GM13977 (cell line): Measurements from ENCODE around the gene RAI14.

Experiments
- DNase-seq: peaks from one replicate; pipeline ENCODE4 v3.0.0; 2012; ENCODE audit warnings: low spot score
- CTCF ChIP-seq: IDR thresholded peaks from 2 replicates; pipeline ENCODE4 v1.5.1; 2012; ENCODE audit warnings: mild to moderate bottlenecking, control low read depth; ENCODE audit not compliant: insufficient read depth; ENCODE audit errors: extremely low read depth, missing control alignments
- in situ Hi-C: fragments of 300-500 bp; cut with MboI; formaldehyde crosslinking; loops from one replicate; pipeline ENCODE4 v1.12.0; 2022; ENCODE audit warnings: low sequenced_read_pairs, low pct_unique_long_range_greater_than_20kb, mixed read lengths, inconsistent platforms; ENCODE audit not compliant: unreplicated experiment

The RAI14 gene

DNA sequence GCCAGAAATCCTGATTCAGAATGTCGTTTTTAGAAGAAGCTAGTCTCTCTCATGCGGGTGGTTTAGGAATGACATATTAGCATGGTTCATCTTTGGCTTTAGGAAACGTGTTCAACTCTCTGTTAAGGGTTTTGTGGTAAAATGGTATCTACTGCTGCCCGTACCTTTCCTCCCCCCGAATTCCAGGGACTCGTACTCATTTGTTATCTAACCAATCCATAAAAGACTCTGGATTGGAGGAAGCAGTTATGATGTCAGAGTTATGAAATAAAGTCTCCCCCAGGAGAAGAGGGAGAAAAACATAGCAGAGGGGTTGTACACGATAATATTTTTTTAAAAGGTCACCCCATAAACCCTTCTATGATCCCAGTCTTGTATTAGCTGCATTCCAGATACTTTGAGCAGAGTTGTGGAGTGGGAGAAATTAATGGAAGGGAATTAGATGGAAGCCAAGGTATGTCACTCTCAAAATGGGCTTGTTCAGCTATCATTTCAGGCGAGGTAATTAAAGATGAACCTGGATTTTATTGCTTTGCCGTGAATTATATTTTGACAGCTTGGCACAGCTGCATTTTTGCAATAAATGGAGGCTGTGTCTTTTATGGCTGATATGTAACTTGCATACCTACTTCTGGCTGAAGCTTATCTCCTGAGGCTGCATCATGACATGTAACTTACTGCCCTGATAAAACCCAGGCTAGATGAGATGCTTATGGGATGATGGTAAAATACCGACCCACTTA is 31.3 kb downstream of the RAI14 start:
- TF ChIP-seq CTCF, result no peak
- in situ Hi-C loops, result no loop called here
- DNase-seq, result no peak

DNA sequence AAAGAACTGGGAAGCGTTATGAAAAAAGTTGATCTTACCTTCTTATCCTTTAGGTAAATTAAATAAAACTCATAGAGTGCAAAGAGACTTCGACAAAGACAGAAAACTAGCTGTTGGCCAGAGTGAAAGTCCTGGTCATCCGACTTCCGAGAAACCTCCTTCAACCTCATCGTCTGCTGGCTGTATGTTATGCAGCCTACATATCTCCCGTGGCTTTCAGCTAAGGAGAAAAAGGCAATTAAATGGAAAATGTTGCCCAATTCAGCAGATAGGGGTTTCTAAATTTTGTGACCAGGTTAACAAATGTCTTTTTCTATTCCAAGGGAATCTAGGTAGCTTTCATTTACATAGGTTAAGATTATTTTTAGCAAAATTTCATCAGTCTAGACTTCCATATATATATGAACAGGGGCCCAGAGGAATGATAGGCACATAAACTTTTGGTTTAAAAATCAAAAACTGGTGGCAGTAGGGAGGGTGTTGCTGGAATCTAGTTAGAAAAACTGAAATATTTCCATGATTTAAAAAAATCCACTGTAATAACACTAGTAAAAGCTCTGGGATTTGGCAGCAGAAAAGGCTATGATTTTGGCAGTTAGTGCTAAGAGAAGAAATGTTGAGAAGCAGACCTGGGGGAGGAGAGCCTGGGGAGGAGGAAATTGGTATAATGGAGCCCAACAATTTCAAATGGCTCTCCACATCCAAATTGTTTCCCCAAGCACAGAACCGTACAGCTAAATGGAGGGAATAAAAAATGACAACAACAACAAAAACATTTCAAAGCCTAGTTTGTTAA is 32.1 kb downstream of the RAI14 start:
- no peak for DNase-seq
- no peak for TF ChIP-seq CTCF
- in situ Hi-C loops, result no loop called here

DNA sequence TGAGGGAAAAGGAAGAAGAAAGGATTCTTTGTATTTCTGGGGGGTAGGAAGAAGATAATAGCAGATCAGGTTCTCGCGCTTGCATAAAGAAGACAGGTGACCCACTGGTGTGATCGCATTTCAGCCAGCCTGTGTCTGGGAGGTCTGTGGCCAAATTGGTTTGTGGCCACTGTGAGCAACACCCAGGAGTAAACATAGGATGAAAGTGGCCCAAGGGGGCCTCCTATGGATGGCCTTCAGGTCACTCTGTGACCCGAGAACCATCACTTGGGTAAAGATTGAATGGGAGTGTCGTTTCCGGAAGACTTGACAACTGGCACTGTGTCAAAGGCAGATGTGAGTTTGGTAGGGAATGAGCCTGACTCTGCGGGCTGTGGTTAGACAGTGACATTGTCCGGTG is 34.2 kb downstream of the RAI14 start:
- TF ChIP-seq CTCF, result no peak
- no peak for DNase-seq
- in situ Hi-C loops, result no loop called here

DNA sequence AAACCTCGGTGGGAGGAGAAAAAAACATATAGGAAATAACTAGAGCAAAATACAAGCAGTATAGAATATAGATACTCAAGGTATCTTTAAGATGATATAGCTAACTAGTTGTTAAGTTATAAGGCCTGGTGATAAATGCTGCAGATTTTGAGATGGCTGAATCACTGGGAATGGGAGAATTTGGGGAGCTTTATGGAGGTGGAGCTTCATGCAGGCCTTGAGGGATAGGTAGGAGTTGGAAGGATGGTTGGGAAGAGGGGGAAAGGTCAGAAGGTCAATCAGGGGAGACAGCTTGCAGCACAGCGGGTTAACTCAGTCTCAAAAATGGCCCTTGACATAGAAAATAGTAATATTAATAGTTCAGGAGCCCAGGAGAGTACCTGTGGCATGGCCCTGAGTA is 34.8 kb downstream of the RAI14 start:
- no peak for DNase-seq
- no peak for TF ChIP-seq CTCF
- in situ Hi-C loops, result no loop called here

DNA sequence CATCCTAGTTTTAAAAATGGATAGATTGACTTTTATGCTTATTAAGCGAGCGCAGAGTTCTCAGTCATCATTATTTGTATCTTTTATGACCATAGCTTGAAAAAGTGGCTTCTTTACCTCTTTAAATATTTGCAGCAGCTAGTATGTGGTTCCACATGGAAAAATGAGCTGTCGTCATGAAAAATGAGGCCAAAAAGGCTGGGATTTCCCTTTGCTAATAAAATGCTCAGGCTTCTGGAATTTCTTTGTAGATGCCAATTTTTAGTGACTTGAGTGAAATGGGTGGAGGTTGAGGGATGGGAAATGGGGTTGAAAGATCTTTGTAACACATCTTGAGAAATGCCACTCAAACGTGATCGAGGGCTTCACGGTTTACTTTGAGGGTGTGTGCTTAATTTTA is 35.2 kb downstream of the RAI14 start:
- no peak for TF ChIP-seq CTCF
- in situ Hi-C loops, result no loop called here
- no peak for DNase-seq

DNA sequence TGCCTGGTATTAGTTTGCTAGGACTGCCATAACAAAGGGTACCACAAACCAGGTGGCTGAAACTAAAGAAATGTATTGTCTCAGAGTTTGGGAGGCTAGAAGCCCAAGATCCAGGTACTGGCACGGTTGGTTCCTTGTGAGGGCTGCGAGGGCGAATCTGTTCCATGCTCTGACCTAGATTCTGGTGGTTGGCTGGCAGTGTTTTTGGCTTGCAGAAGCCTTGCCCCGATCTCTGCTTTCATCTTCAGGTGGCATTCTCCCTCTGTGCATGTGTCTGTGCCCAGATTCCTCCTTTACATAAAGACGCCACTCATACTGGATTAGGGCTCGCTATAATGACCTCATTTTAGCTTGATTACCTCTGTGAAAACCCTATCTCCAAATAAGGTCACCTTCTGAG is 36.7 kb downstream of the RAI14 start:
- no peak for DNase-seq
- in situ Hi-C loops, result no loop called here
- no peak for TF ChIP-seq CTCF
